Neutrophil (primary cell): ENCODE results near the gene MAP2K5.

Experiments used
- H3K27ac ChIP-seq: fragments of 200-600 bp; sonication (generic); 2 replicates; pipeline ENCODE4 v1.5.1; 2016; ENCODE audit warnings: mild to moderate bottlenecking, moderate library complexity
- H3K27me3 ChIP-seq: fragments of 200-600 bp; sonication (generic); 2 replicates; pipeline ENCODE4 v1.6.0; 2016; ENCODE audit warnings: mild to moderate bottlenecking
- H3K36me3 ChIP-seq: fragments of 200-600 bp; sonication (generic); 2 replicates; pipeline ENCODE4 v1.5.1; 2017
- H3K4me1 ChIP-seq, 2 experiments: fragments of 200-600 bp in 1 of 2; sonication (generic) in 1 of 2; 1 replicate in 1 of 2; 2 replicates in 1 of 2; pipeline versions ENCODE4 v1.5.1 to v1.6.1; 2013 to 2016; ENCODE audit warnings: low read depth in 1 of 2, low read length in 1 of 2, mild to moderate bottlenecking in 1 of 2, moderate library complexity in 1 of 2; ENCODE audit not compliant: control insufficient read depth in 1 of 2, insufficient read depth in 1 of 2
- H3K4me3 ChIP-seq, 2 experiments: fragments of 200-600 bp in 1 of 2; sonication (generic) in 1 of 2; 1 replicate in 1 of 2; 2 replicates in 1 of 2; pipeline ENCODE4 v1.5.1; 2013 to 2016; ENCODE audit warnings: low read depth in 1 of 2, low read length in 1 of 2, mild to moderate bottlenecking in 1 of 2, moderate library complexity in 1 of 2
- H3K9me3 ChIP-seq: fragments of 200-600 bp; sonication (generic); 2 replicates; pipeline ENCODE4 v1.5.1; 2016
- CTCF ChIP-seq: fragments of 200-600 bp; sonication (generic); IDR thresholded peaks from 2 replicates; pipeline ENCODE4 v1.5.1; 2016; ENCODE audit warnings: antibody characterized with exemption

Gene MAP2K5

GRCh38 chr15:67805666-67806516 lies 263.4 kb downstream of the MAP2K5 start:
- no peaks in the 10 kb centered on the region for H3K27me3 ChIP-seq
- H3K4me1 ChIP-seq = no peaks in the 10 kb centered on the region
- no peaks in the 10 kb centered on the region for H3K9me3 ChIP-seq
- no peak overlapping the region for H3K27ac ChIP-seq
- no peaks in the 10 kb centered on the region for H3K36me3 ChIP-seq
- H3K4me3 ChIP-seq = no peak overlapping the region
- TF ChIP-seq CTCF = no peak

GRCh38 chr15:67806536-67806935 lies 264.0 kb downstream of the MAP2K5 start:
- no peak for TF ChIP-seq CTCF
- no peaks in the 10 kb centered on the region for H3K36me3 ChIP-seq

GRCh38 chr15:67807141-67807540 lies 264.6 kb downstream of the MAP2K5 start:
- Histone ChIP-seq H3K4me1 (no peaks in the 10 kb centered on the region), H3K4me3 (no peak overlapping the region), H3K36me3 (no peaks in the 10 kb centered on the region), H3K9me3 (no peaks in the 10 kb centered on the region), H3K27me3 (peaks cover 11% of the 10 kb centered on the region), H3K27ac (no peak overlapping the region)
- no peak for TF ChIP-seq CTCF

More at GRCh38 chr15:67806536-67806935, 264.0 kb downstream of the MAP2K5 start:
- Histone ChIP-seq H3K9me3 (no peaks in the 10 kb centered on the region), H3K4me3 (no peak overlapping the region), H3K27me3 (peaks cover 5% of the 10 kb centered on the region), H3K27ac (no peak overlapping the region), H3K4me1 (no peaks in the 10 kb centered on the region)

- H3K36me3 ChIP-seq = no peaks in the 10 kb centered on the region
- no peak overlapping the region for H3K27ac ChIP-seq
- H3K27me3 ChIP-seq = peaks cover 18% of the 10 kb centered on the region
- no peaks in the 10 kb centered on the region for H3K9me3 ChIP-seq
- no peaks in the 10 kb centered on the region for H3K4me1 ChIP-seq
- no peak for TF ChIP-seq CTCF
- H3K4me3 ChIP-seq = no peak overlapping the region
Measured at GRCh38 chr15:67807836-67808235, 265.3 kb downstream of the MAP2K5 start.

GRCh38 chr15:67808821-67809220 lies 266.3 kb downstream of the MAP2K5 start:
- H3K36me3 ChIP-seq = no peaks in the 10 kb centered on the region
- TF ChIP-seq CTCF = no peak
- H3K27ac ChIP-seq = no peak overlapping the region
- no peak overlapping the region for H3K4me3 ChIP-seq
- H3K9me3 ChIP-seq = no peaks in the 10 kb centered on the region
- H3K4me1 ChIP-seq = no peaks in the 10 kb centered on the region
- H3K27me3 ChIP-seq = peaks cover 28% of the 10 kb centered on the region
